SK-N-MC (cell line): ENCODE results near the gene SAXO2.
"Not testable (repeated sequence)": the region's sequence is repeated elsewhere in the genome, so short reads cannot be mapped to it uniquely, and the experiment has no call there.

Experiments
- EZH2 ChIP-seq: fragments of 200-600 bp; sonication (generic); IDR thresholded peaks from one replicate; pipeline ENCODE4 v1.6.1; 2017; ENCODE audit warnings: antibody characterized with exemption
- FOXP2 ChIP-seq: optimal IDR thresholded peaks from 2 replicates; pipeline ENCODE3; 2011; ENCODE audit warnings: mild to moderate bottlenecking, moderate library complexity; ENCODE audit not compliant: insufficient read depth; ENCODE audit errors: extremely low read length, control extremely low read depth

DNA sequence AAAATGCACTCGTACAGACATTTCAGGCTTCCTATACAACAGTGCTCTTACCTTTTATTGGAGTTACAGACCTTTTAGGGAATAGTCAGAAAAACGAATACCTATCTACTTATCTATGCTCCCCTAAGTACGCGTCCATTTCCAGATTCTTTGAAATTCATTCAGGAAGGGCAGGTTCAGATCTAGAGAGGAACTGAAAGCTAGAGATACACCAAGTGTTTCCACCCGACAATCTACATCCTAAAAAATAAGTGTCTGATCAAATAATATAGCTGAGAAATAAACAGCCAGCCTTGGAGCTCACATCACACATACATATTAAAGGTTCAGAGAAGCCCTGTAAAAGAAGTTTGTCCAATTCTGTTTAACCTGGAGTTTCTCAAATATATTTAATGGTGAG, 19.0 kb upstream of the SAXO2 start:
- TF ChIP-seq EZH2, FOXP2: not testable (repeated sequence)
